Right renal pelvis (tissue), 4 donors: ENCODE data around the gene ANKRD44. TPM values are rescaled to one million over a fixed set of nuclear protein-coding genes. Genes with fewer than 3 reads are reported as not detected.

Experiments
- DNase-seq, 4 donors: peaks; one replicate each; pipeline ENCODE4 v3.0.0-alpha.2; 2013; ENCODE audit warnings: low read depth in 4 of 4, low spot score in 3 of 4, missing footprints in 1 of 4
- polyA plus RNA-seq, 4 donors: library from polyadenylated mRNA; unstranded; fragments of 120-200 nt; gene quantifications; one replicate each; pipeline ENCODE4 v1.2.1, GENCODE V29; 2013; ENCODE audit not compliant: insufficient read length in 4 of 4

Gene ANKRD44
- polyA plus RNA-seq, 4 donors, result 9.2 to 13.9 (median 10.7) TPM

- DNase-seq, result no peak
Measured at GRCh38 chr2:197322724-197323720, 12.4 kb upstream of the ANKRD44 start.

- no peak for DNase-seq
Measured at GRCh38 chr2:197322143-197322542, 11.6 kb upstream of the ANKRD44 start.

DNA sequence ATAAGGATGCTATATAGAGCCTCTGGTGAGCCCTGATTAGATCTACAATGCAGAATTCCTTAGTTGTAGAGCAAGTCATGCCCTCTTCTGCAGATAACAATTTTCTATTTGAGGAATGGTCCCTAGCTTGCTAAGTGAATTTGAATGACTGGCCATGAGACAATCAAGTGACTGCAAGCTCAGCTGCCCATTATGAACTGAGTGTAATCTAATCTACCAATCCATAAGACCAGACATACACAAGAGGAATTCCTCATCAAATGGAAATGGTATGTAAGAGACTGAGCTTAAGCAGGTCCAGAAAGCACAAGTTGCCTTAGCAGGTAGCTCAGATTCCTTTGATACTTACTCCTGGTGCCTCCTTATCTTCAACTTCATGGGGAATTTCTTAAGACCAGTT is 4.8 kb upstream of the ANKRD44 start:
- DNase-seq, result no peak

- no peak for DNase-seq
Measured at GRCh38 chr2:197312186-197312585, 1.6 kb upstream of the ANKRD44 start.

GRCh38 chr2:197311421-197312033 is 947 bp upstream of the ANKRD44 start:
- DNase-seq, result no peak

DNA sequence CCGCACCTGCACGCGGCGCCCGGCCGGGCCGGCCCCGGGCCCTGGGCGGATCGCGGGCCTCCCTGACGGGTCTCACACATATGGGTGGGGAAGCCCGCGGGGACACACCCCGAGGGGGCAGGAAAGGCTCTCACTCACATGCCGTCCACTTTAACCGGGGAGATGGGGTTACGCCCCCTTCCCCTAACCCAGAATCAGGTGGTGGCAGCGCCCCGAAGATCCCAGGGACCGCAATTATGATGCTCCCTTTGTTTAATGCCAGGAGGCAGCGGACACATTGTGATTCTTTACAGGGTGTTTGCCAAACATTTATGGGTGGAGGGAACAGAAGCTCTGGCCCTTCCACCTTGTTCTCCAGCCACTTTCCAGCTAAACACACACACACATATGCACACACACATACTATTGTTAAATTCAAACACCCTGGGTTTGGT is 424 bp upstream of the ANKRD44 start:
- DNase-seq, result peak in 1 of 4 donors; percentile 31

DNA sequence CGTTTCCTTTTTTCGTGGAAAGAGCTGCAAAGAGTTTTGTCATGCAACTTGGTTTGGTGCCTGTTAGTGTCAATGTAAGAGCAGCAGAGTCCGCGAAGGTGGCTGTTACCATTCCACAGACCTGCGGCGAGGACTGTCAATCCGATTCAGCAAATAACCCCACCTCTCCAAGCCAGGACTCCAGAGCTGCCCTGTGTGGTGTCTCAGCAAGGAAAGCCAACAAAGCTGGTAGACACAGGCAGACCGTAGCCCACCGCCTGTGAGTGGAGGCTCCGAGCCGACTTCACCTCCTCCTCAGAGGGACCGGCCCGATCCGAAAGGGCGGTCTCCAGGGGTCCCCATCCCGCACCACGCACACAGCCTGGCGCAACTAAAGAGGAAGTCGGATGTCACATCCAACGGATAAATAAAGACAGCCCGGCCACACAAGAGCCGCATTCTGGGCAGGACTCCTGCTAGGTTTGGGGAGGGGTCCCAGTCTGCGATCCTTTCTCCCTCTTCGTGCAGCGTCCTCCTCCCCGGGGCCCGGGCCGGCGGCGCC is 819 bp downstream of the ANKRD44 start:
- no peak for DNase-seq

DNA sequence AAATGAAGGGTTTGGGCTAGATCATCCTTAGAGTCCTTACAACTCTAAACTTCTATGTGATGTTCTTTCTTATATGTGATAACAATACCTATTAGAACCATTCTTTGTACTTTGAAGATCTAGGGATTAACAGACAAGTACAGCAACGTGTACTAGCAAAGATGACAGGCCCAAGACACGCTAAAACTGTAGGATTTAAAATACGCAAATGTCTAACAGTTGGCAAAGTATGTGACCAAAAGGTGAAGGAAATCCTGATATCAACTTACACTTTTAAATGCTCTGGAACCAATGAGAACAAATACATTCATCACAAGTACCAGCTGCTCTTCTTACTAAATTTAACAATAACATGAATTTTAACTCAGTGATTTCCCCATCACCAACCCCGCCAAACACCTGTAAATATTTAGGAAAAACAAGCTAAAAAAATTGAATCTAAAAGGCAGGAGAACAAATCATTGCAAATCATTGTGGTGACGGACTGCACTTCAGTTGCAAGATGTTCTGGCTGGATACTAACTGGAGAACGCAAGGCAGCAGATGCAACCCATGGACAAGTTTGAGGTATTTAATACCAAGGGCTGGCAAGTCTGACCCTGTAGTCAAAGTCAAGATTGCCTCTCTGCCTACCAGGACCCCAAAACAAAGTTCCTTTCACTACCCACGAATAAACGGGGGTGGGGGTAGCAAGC is 1.4 kb downstream of the ANKRD44 start:
- DNase-seq, result no peak

DNA sequence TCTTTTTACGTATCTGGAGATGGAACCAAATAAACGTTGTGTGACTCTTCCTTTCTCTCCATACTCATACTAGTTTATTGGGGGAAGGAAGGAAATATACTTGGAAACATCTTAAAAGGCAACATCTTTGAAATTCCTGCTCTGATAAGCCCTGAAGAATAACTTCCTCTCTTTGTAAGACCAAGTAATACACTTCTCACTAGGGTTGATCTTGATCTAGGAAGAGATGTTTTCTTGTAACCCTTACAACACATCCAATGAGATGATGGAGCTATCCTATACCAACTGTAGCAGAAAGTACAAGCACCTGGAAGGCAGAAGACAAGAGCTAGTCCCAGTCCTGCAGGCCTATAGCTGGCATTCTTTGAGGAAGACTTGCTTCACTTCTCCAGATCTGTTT is 2.0 kb downstream of the ANKRD44 start:
- no peak for DNase-seq

DNA sequence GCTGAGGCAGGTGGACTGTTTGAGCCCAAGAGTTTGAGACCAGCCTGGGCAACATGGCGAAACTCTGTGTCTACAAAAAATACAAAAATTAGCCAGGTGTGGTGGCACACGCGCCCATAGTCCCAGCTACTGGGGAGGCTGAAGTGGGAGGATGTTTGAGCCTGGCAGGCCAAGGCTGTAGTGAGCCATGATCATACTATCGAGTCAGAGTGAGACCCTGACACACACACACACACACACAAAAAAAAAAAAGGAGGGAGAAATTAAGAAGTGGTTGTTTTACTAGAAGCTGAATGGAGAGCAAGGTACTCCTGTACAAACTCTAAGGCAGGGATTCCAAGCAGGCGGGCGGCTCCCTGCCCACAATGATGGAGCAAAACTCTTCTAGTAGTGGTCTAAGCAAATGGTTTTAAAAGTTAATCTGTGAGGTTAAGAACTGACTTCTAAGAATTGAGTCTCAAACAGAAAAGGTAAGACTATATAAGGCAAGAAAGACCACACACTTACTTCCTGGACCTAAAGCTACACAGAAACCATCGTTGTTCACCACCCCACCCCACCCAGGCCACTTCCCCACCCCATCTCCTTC is 2.6 kb downstream of the ANKRD44 start:
- DNase-seq, result no peak

DNA sequence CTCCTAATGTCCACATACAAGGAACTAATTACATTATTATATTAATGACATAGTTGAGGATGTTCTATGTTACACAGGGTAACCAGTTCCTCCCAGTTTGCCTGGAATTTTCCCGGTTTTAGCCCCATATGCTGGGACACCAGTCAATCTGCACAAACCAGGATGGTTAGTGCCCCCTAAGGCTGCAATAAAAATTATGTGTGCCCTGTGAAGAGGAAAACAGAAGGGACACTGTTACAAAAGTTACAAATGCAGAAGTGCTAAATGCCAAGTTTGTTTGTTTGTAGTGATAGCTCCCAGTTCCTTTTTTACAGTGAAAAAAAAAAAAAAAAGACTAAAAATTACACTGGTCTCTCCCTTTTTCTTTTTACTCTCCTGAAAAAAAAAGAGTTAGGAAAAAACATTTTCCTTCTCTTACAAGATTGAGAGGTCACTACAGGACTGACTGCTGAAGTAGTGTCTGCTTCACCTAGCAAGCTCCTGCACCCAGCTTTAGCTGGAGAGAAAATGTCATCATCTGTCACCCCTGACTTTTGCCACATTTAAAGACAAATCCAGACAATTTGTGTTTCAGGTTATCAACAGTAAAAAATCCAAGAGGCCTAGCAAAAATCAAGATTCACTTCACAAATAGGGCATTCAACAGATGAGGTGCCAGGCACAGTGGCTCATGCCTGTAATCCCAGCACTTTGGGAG is 3.2 kb downstream of the ANKRD44 start:
- no peak for DNase-seq

- no peak for DNase-seq
Measured at GRCh38 chr2:197306696-197307040, 3.9 kb downstream of the ANKRD44 start.

DNA sequence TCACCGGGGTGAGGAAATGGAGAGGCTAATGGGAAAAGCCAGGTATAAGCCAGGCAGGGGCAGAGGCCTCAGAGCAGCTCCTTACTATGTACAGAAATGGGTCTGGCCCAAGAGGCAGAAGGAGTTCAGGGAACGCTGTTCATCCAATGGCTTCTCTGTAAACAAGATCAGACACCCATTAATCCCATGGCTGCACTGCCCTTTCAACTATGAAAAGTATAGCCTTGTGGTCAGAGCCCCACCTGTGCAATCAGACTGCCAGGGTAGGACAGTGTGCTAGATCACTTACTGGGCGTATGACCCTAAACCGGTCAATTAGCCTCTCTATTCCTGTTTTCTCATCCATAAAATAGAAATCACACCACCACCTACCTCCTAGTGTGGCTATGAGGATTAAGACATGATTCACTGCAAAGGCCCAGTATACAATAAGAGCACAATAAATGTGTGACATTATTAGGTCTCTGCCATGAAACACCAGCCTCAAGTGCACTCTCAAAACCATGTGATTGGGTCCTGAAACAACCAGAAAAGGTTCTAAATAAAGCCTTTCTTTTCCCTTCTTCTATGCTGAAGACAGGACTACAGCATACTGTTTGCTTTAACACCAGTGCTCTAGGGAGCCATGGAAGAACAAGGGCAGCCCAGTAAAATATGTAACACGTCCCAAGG is 4.4 kb downstream of the ANKRD44 start:
- DNase-seq, result no peak

DNA sequence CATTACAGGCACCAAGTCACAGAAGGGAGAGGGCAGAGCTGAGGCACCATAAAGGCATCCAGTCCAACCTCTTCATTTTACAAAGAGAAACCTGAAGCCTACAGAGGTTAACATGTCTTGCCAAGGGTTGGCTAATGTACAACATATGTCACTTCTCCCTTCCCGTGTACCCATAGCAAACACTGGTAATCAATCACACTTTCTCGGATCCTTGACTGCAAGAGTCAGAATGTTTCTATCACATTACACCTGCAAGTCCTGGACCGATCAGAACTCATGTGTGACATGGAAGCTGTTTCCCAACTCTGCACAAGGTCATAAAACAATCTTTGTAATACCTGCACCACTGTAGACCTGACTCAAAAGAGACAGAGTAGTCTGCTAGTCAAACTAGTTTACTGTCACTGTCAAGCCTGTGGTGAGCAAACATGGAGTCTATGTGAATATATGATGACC is 6.0 kb downstream of the ANKRD44 start:
- no peak for DNase-seq

DNA sequence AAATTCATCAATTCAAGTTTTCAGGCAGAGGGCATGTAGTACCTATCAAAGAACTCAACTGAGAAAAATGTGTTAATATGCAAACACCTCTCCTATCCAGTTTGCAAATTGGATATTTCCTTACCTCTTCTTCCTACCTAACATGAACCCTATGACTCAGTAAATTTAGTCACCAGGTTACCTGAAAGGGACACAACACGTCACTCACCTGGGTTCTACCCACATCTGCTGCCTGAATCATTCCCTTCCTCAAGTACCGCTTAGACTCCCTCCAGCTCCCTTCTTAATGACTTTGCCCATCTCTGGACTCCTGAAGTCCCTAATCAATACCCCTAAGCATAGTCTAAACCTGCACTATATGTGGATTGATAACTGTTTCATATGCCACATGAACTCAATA is 10.4 kb downstream of the ANKRD44 start:
- DNase-seq, result no peak

DNA sequence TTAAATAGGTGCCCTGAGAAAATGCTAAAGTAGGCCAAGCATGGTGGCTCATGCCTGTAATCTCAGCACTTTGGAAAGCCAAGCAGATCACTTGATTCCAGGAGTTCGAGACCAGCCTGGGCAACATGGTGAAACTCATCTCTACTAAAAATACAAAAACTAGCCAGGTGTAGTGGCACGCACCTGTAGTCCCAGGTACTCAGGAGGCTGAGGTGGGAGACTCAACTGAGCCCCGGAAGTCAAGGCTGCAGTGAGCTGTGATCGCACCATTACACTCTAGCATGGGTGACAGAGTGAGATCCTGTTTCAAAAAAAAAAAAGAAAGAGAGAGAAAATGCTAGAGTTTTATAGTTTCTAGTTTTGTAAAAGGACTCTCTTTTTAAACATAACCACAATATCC is 12.0 kb downstream of the ANKRD44 start:
- no peak for DNase-seq

DNA sequence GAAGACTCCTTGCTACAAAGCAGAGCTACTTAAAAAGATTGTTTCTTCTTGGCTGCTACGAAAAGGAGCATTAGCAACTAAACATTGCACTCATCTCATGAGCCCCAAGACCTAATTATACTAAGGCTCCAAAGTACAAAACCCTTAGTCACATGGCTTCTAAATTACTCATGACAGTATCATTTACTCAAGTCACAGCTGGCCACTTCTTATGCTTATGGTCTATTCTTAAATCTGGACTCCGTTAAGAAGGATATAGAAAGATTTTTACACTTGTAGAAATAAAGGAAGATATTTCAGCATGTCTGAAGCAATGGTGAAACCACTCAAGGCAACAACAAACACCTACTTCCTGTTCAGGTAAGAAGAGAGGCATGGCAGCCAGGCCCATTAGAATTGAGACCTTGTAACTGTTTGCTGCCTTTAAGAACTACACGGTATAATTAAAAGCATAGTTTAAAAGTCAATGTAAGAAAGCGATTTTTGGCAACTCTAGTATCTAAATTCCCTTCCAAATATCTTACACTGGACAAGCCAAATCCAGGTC is 12.7 kb downstream of the ANKRD44 start:
- no peak for DNase-seq

DNA sequence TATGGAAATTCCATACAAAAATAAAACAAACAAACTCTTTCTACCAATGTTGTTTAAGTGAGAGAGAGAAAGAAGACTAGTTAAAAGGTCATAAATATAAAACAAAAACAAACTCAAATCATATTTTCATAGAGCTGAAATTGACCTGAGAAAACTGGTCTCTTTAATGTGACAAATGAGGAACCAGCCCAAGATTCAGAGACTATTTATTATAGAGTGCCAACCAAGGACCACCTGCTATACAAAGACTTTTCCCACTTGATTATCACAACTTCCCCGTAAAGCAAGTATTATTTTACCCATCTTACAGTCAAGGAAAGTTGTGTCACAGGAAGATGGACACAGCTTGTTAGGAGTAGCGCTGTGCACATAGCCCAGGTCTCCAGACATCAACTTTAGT is 13.3 kb downstream of the ANKRD44 start:
- no peak for DNase-seq

DNA sequence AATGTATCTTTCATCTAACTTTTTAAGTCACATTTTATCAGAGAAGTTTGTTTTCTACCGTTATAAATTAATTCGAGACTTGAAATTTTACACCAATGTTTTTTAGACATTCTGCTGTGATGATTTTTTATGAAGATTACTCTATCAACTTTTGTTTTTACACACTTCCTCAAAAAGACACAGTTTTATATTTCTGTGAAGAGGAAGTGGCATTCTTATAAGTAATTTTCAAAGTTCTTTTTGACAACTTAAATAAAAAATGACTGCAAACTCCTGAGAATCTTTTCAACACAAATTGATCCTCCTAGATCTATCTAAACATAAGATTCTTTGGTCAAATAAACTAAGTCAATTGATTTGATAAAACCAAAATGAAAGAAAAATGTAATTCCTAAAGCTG is 13.7 kb downstream of the ANKRD44 start:
- no peak for DNase-seq
